Sigmoid colon (tissue), 7 donors: ENCODE results near the gene COX14. TPM values are rescaled to one million over a fixed set of nuclear protein-coding genes. Genes with fewer than 3 reads are reported as not detected.

Source experiments
- DNase-seq: peaks from one replicate; pipeline ENCODE4 v3.0.0-alpha.2; 2019
- H3K27ac ChIP-seq, 4 donors: fragments of 200-600 bp; sonication (generic); one replicate each; pipeline ENCODE4 v1.5.1; 2016 to 2019; ENCODE audit warnings: mild to moderate bottlenecking in 1 of 4
- H3K27me3 ChIP-seq, 3 donors: fragments of 200-600 bp; sonication (generic); one replicate each; pipeline ENCODE4 v1.5.1; 2019; ENCODE audit warnings: mild to moderate bottlenecking in 1 of 3
- H3K36me3 ChIP-seq, 4 donors: fragments of 200-600 bp; sonication (generic); one replicate each; pipeline ENCODE4 v1.5.1; 2016 to 2019
- H3K4me1 ChIP-seq, 4 donors: fragments of 200-600 bp; sonication (generic); one replicate each; pipeline ENCODE4 v1.5.1; 2017 to 2019
- H3K4me3 ChIP-seq, 4 donors: fragments of 200-600 bp; sonication (generic); one replicate each; pipeline ENCODE4 v1.5.1; 2017 to 2019; ENCODE audit warnings: mild to moderate bottlenecking in 2 of 4, moderate library complexity in 1 of 4
- H3K9me3 ChIP-seq, 4 donors: fragments of 200-600 bp in 3 of 4; sonication (generic) in 3 of 4; one replicate each; pipeline versions ENCODE4 v1.5.1 to v1.6.1; 2013 to 2019
- CTCF ChIP-seq, 4 experiments: fragments of 450-650 bp in 3 of 4; fragments of 200-600 bp in 1 of 4; IDR thresholded peaks; one replicate each; pipeline ENCODE4 v1.5.1; 2016 to 2019; ENCODE audit warnings: antibody characterized with exemption in 4 of 4, mild to moderate bottlenecking in 3 of 4, moderate library complexity in 2 of 4
- EP300 ChIP-seq, 4 donors: sonication (generic); formaldehyde crosslinking; IDR thresholded peaks; one replicate each; pipeline ENCODE4 v1.6.1; 2017; ENCODE audit warnings: antibody characterized with exemption in 4 of 4
- POLR2A ChIP-seq, 2 donors: fragments of 450-650 bp; IDR thresholded peaks; one replicate each; pipeline ENCODE4 v1.6.1; 2016; ENCODE audit warnings: antibody characterized with exemption in 2 of 2, mild to moderate bottlenecking in 2 of 2, moderate library complexity in 2 of 2
- POLR2AphosphoS5 ChIP-seq, 4 donors: sonication (generic); formaldehyde crosslinking; IDR thresholded peaks; one replicate each; pipeline ENCODE4 v1.6.1; 2017; ENCODE audit warnings: antibody characterized with exemption in 4 of 4
- WGBS, 2 donors: extraction: QIAGEN DNeasy Blood & Tissue Kit; methylation state at CpG; one replicate each; pipeline ENCODE4 v1.1.7; 2013; 5-methylcytosine and 5-hydroxymethylcytosine counted together
- intact Hi-C: fragments of 100-400 bp; cut with DNase I; formaldehyde crosslinking; loops from one replicate; pipeline ENCODE4 v1.15.1; 2023
- polyA plus RNA-seq, 3 donors: library from polyadenylated mRNA; stranded (reverse); fragments of 200-250 nt; gene quantifications; one replicate each; pipeline ENCODE4 v1.2.3, GENCODE V29; 2013
- total RNA-seq, 4 donors: library from RNA; depleted of rRNA; stranded (reverse); fragments of >200 nt; gene quantifications; one replicate each; pipeline ENCODE4 v1.1.0, GENCODE V29; 2016
- donor health status: healthy with polysubstance abuse.
- donor health status: Bipolar disorder and iron deficiency.
- donor health status: healthy.

COX14 gene
- total and polyA plus RNA-seq, 7 donors, result 87.8 to 266 (median 124) TPM

- Histone ChIP-seq H3K9me3 (no peaks in the 10 kb centered on the region), H3K27me3 (no peaks in the 10 kb centered on the region), H3K4me1 (peaks cover 0 to 23% (median 12%) of the 10 kb centered on the region in 4 donors), H3K36me3 (peaks cover 0 to 62% (median 20%) of the 10 kb centered on the region in 4 donors), H3K27ac (no peak overlapping the region), H3K4me3 (no peak overlapping the region)
- intact Hi-C loops, result no loop called here
- 78 to 91% methylated on average over 3 of the region's 3 CpGs for WGBS, 2 donors
- TF ChIP-seq POLR2AphosphoS5 (IDR thresholded peaks at IDR 0.05) (no peak), POLR2A (IDR thresholded peaks at IDR 0.05) (no peak), EP300 (IDR thresholded peaks at IDR 0.05) (no peak), CTCF (IDR thresholded peaks at IDR 0.05) (no peak)
- no peak for DNase-seq
Measured at GRCh38 chr12:50120521-50120920, 8.5 kb downstream of the COX14 start.

- no peaks in the 10 kb centered on the region for H3K9me3 ChIP-seq
- 35 to 85% methylated on average over 3 of the region's 3 CpGs for WGBS, 2 donors
- intact Hi-C loops, result no loop called here
- TF ChIP-seq POLR2A (IDR thresholded peaks at IDR 0.05) (no peak), EP300 (IDR thresholded peaks at IDR 0.05) (no peak), POLR2AphosphoS5 (IDR thresholded peaks at IDR 0.05) (no peak), CTCF (IDR thresholded peaks at IDR 0.05) (no peak)
- peak; percentile 37 for DNase-seq
- peaks cover 0 to 23% (median 12%) of the 10 kb centered on the region in 4 donors for H3K4me1 ChIP-seq
- no peak overlapping the region for H3K27ac ChIP-seq
- H3K27me3 ChIP-seq, result no peaks in the 10 kb centered on the region
- peaks cover 0 to 67% (median 18%) of the 10 kb centered on the region in 4 donors for H3K36me3 ChIP-seq
- H3K4me3 ChIP-seq, result no peak overlapping the region
Measured at GRCh38 chr12:50120953-50121352, 8.9 kb downstream of the COX14 start.

GRCh38 chr12:50121641-50122040 lies 9.6 kb downstream of the COX14 start:
- no peak for TF ChIP-seq POLR2AphosphoS5 (IDR thresholded peaks at IDR 0.05)
- no peak for TF ChIP-seq POLR2A (IDR thresholded peaks at IDR 0.05)
- TF ChIP-seq CTCF (IDR thresholded peaks at IDR 0.05), result no peak
- no peak for TF ChIP-seq EP300 (IDR thresholded peaks at IDR 0.05)
- Histone ChIP-seq H3K36me3 (peaks cover 5 to 74% (median 16%) of the 10 kb centered on the region in 4 donors), H3K27ac (no peak overlapping the region), H3K27me3 (no peaks in the 10 kb centered on the region), H3K4me1 (peaks cover 0 to 18% (median 11%) of the 10 kb centered on the region in 4 donors), H3K4me3 (no peak overlapping the region), H3K9me3 (no peaks in the 10 kb centered on the region)
- intact Hi-C loops, result no loop called here
- peak; percentile 19 for DNase-seq
- WGBS, 2 donors, result 55 to 94% methylated on average over 5 of the region's 5 CpGs

- WGBS, 2 donors, result 64 to 76% methylated on average over 2 of the region's 2 CpGs
- intact Hi-C loops, result no loop called here
- H3K27me3 ChIP-seq, result no peaks in the 10 kb centered on the region
- H3K27ac ChIP-seq, result no peak overlapping the region
- peaks cover 16 to 89% (median 20%) of the 10 kb centered on the region in 4 donors for H3K36me3 ChIP-seq
- H3K4me3 ChIP-seq, result no peak overlapping the region
- DNase-seq, result no peak
- TF ChIP-seq POLR2A (IDR thresholded peaks at IDR 0.05), result no peak
- TF ChIP-seq CTCF (IDR thresholded peaks at IDR 0.05), result no peak
- no peak for TF ChIP-seq EP300 (IDR thresholded peaks at IDR 0.05)
- no peak for TF ChIP-seq POLR2AphosphoS5 (IDR thresholded peaks at IDR 0.05)
- no peaks in the 10 kb centered on the region for H3K9me3 ChIP-seq
- peaks cover 0 to 2% (median 0%) of the 10 kb centered on the region in 4 donors for H3K4me1 ChIP-seq
Measured at GRCh38 chr12:50123203-50123602, 11.2 kb downstream of the COX14 start.

GRCh38 chr12:50127546-50127945 lies 15.5 kb downstream of the COX14 start:
- Histone ChIP-seq H3K27ac (no peak overlapping the region), H3K4me1 (no peaks in the 10 kb centered on the region), H3K4me3 (no peak overlapping the region), H3K27me3 (no peaks in the 10 kb centered on the region), H3K9me3 (no peaks in the 10 kb centered on the region), H3K36me3 (peaks cover 15 to 100% (median 30%) of the 10 kb centered on the region in 4 donors)
- TF ChIP-seq POLR2A (IDR thresholded peaks at IDR 0.05) (no peak), CTCF (IDR thresholded peaks at IDR 0.05) (no peak), EP300 (IDR thresholded peaks at IDR 0.05) (no peak), POLR2AphosphoS5 (IDR thresholded peaks at IDR 0.05) (no peak)
- WGBS, 2 donors, result 77 to 88% methylated on average over 2 of the region's 2 CpGs
- intact Hi-C loops, result no loop called here
- no peak for DNase-seq
